Stimulated activated CD4-positive, alpha-beta T cell treated with anti-CD3 and anti-CD28 coated beads, Interleukin-15, amount 100 ng/mL, for 24 hours (primary cell): ENCODE measurements around the gene COP1.
"Not testable (repeated sequence)": the region's sequence is repeated elsewhere in the genome, so short reads cannot be mapped to it uniquely, and the experiment has no call there.

Source experiments
- DNase-seq: peaks from one replicate; pipeline ENCODE4 v3.0.0-alpha.2; 2020

The COP1 gene

DNA sequence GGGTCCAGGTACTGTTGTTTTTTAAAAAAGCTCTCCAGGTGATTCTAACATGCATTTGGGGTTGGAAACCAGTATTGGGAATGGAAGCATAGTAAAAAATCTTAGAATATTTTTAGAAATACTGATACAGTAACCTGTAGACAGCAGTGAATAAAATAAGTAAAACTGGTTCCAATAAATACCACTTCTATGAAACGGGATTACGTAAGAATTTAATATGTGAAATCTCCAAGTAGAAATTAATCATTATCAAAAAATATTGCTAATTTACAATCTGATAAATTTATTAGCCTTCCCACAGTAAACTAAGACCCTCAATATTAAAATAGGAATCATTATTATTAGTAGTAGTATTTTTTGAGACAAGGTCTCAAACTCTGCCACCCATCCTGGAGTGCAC is 177.5 kb downstream of the COP1 start:
- DNase-seq, result no peak

DNA sequence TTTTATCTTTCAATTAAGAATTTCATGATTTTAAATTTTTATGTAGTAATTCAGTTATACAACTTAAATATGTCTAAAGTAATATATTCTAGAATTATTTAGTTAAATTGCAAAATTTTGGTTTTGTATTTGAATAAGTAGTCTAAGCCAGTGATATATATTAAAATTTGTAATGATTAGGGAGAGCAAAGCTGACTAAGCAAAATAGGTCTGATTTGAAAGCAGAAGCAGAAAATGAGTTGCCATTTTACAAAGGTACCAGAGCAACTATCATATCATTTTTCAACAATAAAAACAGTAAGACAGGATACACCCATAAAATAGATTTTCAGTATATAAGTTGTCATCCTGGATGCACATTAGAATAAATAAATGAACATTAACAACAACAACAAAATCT is 177.9 kb downstream of the COP1 start:
- DNase-seq, result no peak

DNA sequence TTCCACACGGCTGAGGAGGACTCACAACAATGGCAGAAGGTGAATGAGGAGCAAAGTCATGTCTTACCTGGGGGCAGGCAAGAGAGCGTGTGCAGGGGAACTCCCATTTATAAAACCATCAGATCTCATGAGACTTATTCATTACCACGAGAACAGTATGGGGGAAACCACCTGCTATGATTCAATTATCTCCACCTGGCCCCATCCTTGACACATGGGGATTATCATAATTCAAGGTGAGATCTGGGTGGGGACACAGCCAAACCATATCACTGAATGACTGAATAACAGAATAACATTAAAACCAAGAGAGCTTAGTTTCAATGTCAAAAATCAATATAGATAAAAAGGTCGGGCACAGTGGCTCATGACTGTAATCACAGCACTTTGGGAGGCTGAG is 179.2 kb downstream of the COP1 start:
- DNase-seq, result peak; percentile 22

DNA sequence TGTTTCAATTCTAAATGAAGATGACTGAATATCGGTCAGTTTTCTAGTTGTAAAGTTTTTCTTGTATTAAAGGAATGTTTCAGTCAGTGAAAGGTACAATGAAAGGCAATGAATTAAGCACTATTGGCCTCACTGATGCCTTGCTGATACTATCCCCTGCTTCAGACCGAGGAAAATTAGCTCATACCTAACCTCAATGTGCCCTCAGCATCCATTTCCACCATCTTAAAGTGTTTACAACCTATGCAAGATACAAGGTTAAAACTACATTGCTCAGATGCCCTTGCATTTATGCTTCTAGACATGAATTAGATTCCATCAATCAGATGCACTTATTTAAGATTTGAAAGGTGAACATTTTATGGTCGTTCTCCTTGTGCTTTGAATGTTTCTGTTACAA is 184.5 kb downstream of the COP1 start:
- DNase-seq, result no peak

- DNase-seq, result no peak
These were observed 189.4 kb downstream of the COP1 start for GRCh38 chr1:176017722-176018121.

- DNase-seq, result no peak
These were observed 197.1 kb downstream of the COP1 start for GRCh38 chr1:176009951-176010350.

DNA sequence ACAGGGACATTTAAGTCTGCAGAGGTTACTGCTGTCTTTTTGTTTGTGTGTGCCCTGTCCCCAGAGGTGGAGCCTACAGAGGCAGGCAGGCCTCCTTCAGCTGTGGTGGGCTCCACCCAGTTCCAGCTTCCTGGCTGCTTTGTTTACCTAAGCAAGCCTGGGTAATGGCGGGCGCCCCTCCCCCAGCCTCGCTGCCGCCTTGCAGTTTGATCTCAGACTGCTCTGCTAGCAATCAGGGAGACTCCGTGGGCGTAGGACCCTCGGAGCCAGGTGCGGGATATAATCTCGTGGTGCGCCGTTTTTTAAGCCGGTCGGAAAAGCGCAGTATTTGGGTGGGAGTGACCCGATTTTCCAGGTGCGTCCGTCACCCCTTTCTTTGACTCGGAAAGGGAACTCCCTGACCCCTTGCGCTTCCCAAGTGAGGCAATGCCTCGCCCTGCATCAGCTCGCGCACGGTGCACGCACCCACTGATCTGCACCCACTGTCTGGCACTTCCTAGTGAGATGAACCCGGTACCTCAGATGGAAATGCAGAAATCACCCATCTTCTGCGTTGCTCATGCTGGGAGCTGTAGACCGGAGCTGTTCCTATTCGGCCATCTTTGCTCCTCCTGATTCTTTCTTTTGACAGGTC is 199.2 kb downstream of the COP1 start:
- not testable (repeated sequence) for DNase-seq

DNA sequence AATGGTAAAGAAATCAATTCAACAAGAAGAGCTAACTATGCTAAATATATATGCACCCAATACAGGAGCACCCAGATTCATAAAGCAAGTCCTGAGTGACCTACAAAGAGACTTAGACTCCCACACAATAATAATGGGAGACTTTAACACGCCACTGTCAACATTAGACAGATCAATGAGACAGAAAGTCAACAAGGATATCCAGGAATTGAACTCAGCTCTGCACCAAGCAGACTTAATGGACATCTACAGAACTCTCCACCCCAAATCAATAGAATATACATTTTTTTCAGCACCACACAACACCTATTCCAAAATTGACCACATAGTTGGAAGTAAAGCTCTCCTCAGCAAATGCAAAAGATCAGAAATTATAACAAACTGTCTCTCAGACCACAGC is 212.4 kb downstream of the COP1 start:
- not testable (repeated sequence) for DNase-seq

DNA sequence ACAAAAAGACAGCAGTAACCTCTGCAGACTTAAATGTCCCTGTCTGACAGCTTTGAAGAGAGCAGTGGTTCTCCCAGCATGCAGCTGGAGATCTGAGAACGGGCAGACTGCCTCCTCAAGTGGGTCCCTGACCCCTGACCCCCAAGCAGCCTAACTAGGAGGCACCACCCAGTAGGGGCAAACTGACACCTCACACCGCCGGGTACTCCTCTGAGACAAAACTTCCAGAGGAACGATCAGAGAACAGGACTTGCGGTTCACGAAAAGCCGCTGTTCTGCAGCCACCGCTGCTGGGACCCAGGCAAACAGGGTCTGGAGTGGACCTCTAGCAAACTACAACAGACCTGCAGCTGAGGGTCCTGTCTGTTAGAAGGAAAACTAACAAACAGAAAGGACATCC is 214.3 kb downstream of the COP1 start:
- DNase-seq, result not testable (repeated sequence)

GRCh38 chr1:175992202-175992601 is 214.9 kb downstream of the COP1 start:
- DNase-seq, result not testable (repeated sequence)

DNA sequence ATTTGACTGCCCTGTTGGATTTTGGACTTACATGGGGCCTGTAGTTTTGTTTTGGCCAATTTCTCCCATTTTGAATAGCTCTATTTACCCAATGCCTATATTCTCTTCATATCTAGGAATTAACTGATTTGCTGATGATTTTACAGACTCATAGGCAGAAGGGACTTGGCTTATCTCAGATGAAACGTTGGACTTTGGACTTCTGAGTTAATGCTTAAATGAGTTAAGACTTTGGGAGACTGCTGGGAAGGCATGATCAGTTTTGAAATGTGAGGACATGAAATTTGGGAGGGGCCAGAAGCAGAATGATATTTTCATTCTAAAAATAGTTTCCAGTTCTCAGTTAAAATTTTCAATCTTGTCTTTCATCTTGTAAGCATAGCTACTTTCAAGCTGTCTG is 222.3 kb downstream of the COP1 start:
- no peak for DNase-seq

DNA sequence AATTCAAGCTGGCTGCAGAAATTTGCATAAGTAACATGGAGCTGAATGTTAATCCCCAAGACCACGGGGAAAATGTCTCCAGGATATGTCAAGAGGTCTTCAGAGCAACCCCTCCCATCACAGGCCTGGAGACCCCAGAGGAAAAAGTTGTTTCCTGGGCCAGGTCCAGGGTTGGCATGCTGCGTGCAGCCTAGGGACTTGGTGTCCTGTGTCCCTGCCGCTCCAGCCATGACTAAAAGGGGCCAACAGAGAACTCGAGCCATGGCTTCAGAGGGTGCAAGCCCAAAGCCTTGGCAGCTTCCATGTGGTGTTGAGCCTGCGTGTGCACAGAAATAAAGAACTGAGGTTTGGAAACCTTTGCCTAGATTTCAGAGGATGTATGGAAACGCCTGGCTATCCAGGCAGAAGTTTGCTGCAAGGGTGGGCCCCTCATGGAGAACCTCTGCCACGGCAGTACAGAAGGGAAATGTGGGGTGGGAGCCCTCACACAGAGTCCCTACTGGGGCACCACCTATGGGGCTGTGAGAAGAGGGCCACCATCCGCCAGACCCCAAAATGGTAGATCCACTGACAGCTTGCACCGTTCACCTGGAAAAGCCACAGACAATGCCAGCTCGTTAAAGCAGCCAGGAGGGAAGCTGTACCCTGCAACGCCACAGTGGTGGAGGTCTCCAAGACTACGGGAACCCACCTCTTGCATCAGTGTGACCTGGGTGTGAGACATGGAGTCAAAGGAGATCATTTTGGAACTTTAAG is 222.9 kb downstream of the COP1 start:
- DNase-seq, result no peak

- not testable (repeated sequence) for DNase-seq
These were observed 223.7 kb downstream of the COP1 start for GRCh38 chr1:175983363-175983762.

- no peak for DNase-seq
These were observed 226.0 kb downstream of the COP1 start for GRCh38 chr1:175981128-175981527.

DNA sequence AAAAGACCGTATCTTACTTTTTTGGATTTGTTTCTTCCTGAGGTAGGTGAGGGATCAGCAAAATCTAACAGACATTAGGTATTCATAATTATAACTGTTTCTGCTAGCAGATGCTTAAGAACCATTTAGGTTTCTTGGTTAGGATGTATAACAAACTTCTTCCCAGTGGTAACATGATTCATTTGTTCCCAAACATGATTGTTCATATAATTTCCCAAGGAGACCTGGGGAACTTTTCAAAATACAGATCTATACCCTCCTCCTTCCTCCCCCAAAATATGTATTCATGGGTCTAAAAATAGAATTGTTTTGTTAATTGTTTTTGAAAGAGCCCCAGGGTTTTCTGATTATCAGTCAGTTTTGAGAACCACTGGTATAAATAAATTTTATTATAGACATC is 228.2 kb downstream of the COP1 start:
- no peak for DNase-seq

DNA sequence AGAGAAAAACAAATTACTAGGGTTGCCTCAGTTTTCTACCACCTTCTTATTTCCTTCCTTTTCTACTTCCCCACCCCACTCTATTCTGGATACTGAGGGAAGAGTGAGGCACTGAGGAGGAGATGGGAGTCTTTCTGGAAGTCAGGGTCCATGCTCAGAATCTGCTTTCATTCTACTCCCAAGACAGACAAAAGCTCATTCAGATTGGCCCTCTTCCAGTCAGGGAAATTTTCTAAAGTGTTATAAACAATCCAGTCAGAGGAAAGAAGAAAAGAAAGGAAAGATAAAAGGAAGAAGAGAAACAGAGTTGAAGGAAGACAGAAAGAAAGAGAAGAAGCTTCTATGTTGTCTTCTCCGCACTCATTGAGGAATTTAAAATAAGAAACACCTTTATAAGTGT is 228.6 kb downstream of the COP1 start:
- no peak for DNase-seq

DNA sequence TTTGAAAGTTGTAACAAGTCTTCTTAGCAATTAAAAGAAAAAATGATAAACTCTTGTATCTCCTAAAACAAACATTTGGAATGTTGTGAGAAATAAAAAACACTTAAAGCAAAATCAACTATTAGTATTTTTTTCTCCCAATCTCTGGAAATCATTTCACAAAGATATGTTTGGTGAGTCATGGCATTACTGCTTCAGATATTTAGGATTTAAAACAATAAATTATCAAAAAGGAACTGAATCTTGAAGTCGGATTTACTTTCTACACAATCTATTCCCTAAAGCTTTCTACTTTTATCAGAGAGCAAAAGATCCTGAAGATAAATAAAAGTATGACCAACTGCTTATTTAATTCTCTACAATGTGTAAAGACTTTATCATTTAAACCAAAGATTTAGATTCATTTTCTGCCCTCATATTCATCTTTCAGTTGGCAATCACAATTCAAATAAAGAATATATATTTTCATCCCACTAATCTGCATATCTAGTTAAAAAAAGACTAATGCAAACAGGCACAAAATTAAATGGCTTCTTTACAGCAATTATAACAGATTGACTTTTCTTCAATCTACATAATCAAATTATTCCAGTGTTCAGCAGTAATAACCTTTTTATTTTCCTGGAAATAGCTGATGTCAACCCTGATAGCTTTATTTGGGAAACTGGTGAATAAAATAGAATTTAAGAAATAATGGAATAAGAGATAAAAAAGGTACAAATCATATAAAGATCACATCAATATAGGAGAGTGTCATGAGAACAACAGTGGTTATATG is 230.0 kb downstream of the COP1 start:
- no peak for DNase-seq

DNA sequence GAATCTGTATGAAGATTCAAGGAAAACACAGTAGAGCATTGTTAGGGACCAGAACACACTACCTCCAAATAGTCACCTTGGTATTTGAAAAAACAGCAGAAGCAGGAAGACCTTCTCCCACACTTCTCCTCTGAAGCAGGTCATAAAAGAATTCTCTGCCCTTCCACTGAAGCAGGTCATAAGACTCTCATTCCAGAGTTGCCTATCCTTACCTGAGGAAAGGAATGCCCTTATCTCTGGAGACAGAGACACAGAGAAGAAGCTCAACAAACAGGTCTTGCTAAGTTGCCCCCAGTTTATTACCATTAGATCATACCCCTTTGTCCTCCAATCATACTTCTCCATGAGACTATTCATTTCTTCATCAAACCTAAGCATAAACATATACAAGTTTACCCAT is 237.9 kb downstream of the COP1 start:
- no peak for DNase-seq

DNA sequence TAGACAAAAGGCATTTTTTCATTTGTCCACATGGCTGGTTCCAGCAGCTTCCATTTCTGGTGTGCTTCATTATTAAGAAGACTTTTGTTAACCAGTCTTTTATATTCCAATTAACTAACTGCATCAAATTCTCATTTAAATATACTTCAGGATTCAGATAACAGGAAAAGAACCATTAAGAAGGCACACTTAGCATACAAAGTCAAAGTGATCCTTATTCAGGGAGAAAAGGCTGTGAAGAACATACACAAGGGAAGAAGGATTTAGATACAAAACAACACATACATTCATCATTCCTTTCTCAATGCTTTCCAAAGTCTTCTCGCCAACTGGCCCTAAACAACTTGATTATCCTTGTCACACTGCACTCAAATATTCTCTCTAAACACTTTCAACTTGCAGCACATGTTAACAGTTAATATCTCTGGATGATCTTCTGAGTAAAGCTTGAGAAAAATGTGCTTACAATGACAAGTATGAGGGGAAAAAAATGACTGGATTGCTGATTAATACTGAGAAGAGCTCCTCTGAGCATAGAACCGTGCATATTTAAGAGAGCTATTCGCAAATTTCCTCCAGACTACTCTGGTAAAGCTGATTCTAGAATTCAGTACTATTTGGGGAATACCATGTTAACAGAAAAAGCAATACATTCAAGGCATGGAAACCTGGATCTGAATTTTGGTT is 238.5 kb downstream of the COP1 start:
- DNase-seq, result no peak

DNA sequence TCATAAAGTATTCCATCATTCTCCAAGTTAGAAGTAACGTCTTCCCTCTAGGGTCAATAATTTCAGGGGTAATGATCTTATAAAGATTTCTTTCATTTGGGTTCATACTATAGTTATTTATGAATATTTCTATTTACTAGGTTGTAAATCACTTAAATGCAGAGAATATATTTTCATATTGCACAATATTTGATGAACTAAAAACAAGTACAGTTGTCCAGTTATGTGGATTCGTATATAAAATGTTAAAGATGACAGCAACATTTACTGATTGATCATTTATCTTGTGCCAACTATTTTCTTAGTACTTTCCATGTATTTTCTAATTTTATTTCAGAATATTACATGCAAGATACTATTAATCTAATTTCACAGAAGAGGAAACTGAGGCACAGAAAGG is 243.3 kb downstream of the COP1 start:
- DNase-seq, result no peak

GRCh38 chr1:175960169-175960568 is 246.9 kb downstream of the COP1 start:
- DNase-seq, result no peak

GRCh38 chr1:175951627-175952026 is 255.5 kb downstream of the COP1 start:
- DNase-seq, result no peak

DNA sequence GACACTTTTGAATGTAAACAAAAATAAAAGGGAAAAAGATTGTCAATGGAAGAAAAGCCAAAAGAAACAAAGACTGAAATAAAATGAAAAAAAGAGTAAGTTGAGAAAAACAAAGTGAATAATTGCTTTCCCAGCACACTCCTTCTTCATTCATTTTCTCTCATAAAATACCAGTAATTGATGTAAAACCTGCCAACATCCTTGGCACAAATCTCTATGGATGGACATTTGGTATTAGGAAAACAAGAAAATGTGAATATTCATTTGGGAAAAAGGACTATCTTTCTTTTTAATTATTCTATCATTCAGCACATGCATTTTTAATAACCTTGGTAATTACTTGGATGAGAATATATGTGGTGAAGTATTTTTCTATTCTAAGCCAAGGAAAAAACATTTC is 259.3 kb downstream of the COP1 start:
- DNase-seq, result no peak
